ENCODE data around the gene TM4SF18.
A peak's percentile ranks its signal among the peaks of the same experiment; 100 is the strongest.

The TM4SF18 gene

GRCh38 chr3:149364624-149365023 lies 31.2 kb upstream of the TM4SF18 start:
- TF ChIP-seq, protein P1, sequence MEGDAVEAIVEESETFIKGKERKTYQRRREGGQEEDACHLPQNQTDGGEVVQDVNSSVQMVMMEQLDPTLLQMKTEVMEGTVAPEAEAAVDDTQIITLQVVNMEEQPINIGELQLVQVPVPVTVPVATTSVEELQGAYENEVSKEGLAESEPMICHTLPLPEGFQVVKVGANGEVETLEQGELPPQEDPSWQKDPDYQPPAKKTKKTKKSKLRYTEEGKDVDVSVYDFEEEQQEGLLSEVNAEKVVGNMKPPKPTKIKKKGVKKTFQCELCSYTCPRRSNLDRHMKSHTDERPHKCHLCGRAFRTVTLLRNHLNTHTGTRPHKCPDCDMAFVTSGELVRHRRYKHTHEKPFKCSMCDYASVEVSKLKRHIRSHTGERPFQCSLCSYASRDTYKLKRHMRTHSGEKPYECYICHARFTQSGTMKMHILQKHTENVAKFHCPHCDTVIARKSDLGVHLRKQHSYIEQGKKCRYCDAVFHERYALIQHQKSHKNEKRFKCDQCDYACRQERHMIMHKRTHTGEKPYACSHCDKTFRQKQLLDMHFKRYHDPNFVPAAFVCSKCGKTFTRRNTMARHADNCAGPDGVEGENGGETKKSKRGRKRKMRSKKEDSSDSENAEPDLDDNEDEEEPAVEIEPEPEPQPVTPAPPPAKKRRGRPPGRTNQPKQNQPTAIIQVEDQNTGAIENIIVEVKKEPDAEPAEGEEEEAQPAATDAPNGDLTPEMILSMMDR (conservative IDR thresholded peaks at IDR 0.05), result no peak

DNA sequence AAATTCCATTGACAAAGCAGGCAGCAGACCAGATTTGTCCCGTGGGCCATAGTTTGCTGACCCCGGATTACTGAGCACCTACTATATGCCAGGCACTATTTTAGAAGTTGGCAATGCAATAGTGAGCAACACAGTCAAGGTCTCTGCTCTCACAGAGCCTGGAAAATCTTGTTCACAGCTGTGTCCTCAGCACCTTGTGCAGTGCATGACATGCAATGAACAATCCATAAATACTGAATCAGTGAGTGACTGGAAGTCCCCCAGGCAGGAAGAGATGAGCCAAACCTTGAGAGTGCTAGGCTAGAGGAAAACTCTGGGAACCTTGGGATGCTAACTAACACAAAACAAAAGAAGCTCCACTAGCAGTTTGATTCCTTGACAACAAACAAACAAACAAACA lies 29.6 kb upstream of the TM4SF18 start:
- TF ChIP-seq, protein P1 (conservative IDR thresholded peaks at IDR 0.05), result no peak
- H3K27ac ChIP-seq, result no peak overlapping the region

More at GRCh38 chr3:149364624-149365023, 31.2 kb upstream of the TM4SF18 start:
- no peak overlapping the region for H3K27ac ChIP-seq

DNA sequence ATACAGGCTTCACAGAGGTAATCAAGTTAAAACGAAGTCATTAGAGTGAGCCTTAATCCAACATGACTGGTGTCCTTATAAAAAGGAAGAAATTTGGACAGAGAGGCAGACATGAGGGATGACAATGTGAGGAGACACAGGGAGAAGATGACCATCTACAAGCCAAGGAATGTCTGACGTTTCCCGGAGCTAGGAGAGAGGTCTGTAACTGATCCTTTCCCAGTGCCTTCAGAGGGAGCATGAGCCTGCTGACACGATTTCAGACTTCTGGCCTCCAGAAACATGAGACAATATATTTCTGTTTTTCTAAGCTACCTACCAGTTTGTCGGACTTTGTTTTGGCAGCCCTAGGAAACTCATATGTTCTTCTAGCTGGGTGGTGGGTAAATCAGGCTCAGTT lies 28.9 kb upstream of the TM4SF18 start:
- TF ChIP-seq, protein P1 (conservative IDR thresholded peaks at IDR 0.05), result no peak
- H3K27ac ChIP-seq, result no peak overlapping the region

DNA sequence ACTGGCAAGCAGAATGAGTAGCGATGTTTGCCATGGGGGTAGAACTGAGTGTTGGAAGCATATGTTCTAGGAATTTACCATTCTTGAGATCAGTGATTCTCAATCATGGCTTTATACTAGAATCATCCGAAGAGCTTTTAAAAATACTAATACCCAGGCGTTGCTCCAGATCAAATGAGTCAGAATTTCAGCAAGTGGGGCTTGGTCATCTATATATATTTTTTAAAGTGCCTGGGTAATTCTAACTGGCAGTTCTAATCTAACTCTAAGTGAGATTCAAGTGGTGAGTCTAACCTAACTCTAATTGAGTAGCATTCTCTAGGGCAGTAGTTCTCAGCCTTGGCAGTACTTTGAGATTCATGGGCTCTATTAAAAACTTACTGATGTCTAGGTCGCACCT lies 23.2 kb upstream of the TM4SF18 start:
- TF ChIP-seq, protein P1 (conservative IDR thresholded peaks at IDR 0.05), result no peak
- H3K27ac ChIP-seq, result no peak overlapping the region

DNA sequence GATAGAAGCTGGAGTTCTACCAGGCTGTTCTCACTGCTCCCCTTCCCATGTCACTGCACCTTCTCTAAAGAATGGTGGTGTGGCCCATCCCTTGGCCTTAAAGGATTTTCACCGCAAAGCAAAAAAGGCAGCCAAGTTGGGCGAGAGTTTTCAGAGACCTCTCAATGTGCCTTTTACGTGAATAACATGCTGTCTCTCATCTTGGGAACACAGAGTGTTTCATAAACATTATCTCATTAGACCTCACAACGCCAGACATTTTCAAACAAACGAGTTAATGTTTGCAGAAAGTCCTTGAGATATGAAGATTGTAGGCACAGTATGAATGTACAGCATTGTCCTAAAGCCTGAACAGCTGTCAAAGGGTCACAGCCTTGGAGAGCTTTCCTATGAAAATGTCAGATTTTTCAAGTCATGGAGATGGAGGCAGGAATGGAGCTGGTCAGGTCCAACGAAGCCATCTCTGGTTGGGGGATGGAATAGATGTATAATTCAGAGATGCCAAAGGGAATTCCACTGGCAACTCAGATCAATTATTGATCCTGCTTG lies 22.7 kb upstream of the TM4SF18 start:
- H3K27ac ChIP-seq, result no peak overlapping the region
- TF ChIP-seq, protein P1 (conservative IDR thresholded peaks at IDR 0.05), result no peak

GRCh38 chr3:149353581-149354184 lies 20.2 kb upstream of the TM4SF18 start:
- no peak overlapping the region for H3K27ac ChIP-seq
- TF ChIP-seq, protein P1 (conservative IDR thresholded peaks at IDR 0.05), result no peak

- H3K27ac ChIP-seq, result no peak overlapping the region
- TF ChIP-seq, protein P1 (conservative IDR thresholded peaks at IDR 0.05), result peak; percentile 79
Observed at GRCh38 chr3:149352556-149352955, 19.1 kb upstream of the TM4SF18 start.

All from VCaP (cell line).